K562 (cell line): ENCODE data around the gene SLC40A1. TPM values are rescaled to one million over a fixed set of nuclear protein-coding genes. Genes with fewer than 3 reads are reported as not detected.

ENCODE experiments used
- ASH1L ChIP-seq: fragments of 450-650 bp; IDR thresholded peaks from 2 replicates; pipeline ENCODE4 v1.6.1; 2018; ENCODE audit warnings: borderline replicate concordance, mild to moderate bottlenecking, low read depth; ENCODE audit not compliant: partially characterized antibody
- CBX3 ChIP-seq, 2 experiments: IDR thresholded peaks; 1 replicate in 1 of 2; 2 replicates in 1 of 2; pipeline ENCODE4 v1.6.1; 2012; ENCODE audit warnings: inconsistent platforms in 2 of 2, low read length in 2 of 2, borderline replicate concordance in 1 of 2, control low read depth in 1 of 2
- CBX8 ChIP-seq: fragments of 200-600 bp; sonication (generic); IDR thresholded peaks from 2 replicates; pipeline ENCODE4 v1.6.1; 2012; ENCODE audit warnings: borderline replicate concordance, mixed run types, low read depth, mild to moderate bottlenecking, moderate library complexity, mixed read lengths, low read length, control low read depth, inconsistent platforms; ENCODE audit not compliant: poor library complexity, severe bottlenecking; ENCODE audit errors: extremely low read depth
- CCAR2 ChIP-seq: fragments of 200-400 bp; formaldehyde crosslinking; IDR thresholded peaks from 2 replicates; pipeline ENCODE4 v1.6.1; 2017; ENCODE audit warnings: mild to moderate bottlenecking, low read depth, low read length
- COPS2 ChIP-seq: fragments of 450-650 bp; conservative IDR thresholded peaks from 2 replicates; pipeline ENCODE4 v1.6.1; 2016; ENCODE audit warnings: mild to moderate bottlenecking, moderate library complexity
- PCBP2 ChIP-seq: fragments of 200-400 bp; formaldehyde crosslinking; IDR thresholded peaks from 2 replicates; pipeline ENCODE4 v1.6.1; 2018; ENCODE audit warnings: low read length, low read depth, mild to moderate bottlenecking, moderate library complexity; ENCODE audit not compliant: poor library complexity, severe bottlenecking
- POLR2H ChIP-seq: IDR thresholded peaks from 2 replicates; pipeline ENCODE4 v1.6.1; 2016; ENCODE audit warnings: missing genetic modification characterization, low read depth, mild to moderate bottlenecking, control low read depth, missing compliant biosample characterization, moderate library complexity
- PREB ChIP-seq: sonication (generic); formaldehyde crosslinking; IDR thresholded peaks from 2 replicates; pipeline ENCODE4 v1.8.1; 2023; ENCODE audit warnings: mild to moderate bottlenecking, missing genetic modification reagents
- PYGO2 ChIP-seq: fragments of 450-650 bp; IDR thresholded peaks from 2 replicates; pipeline ENCODE4 v1.6.1; 2016; ENCODE audit warnings: mild to moderate bottlenecking, missing genetic modification characterization, moderate library complexity, missing compliant biosample characterization
- RERE ChIP-seq: sonication (generic); formaldehyde crosslinking; IDR thresholded peaks from 2 replicates; pipeline ENCODE4 v1.8.0; 2023; ENCODE audit warnings: missing genetic modification reagents, mild to moderate bottlenecking, borderline replicate concordance
- TGIF2 ChIP-seq: sonication (generic); formaldehyde crosslinking; IDR thresholded peaks from 2 replicates; pipeline ENCODE4 v1.8.1; 2022; ENCODE audit warnings: mild to moderate bottlenecking, missing genetic modification reagents, moderate library complexity
- ZNF263 ChIP-seq: sonication (generic); formaldehyde crosslinking; IDR thresholded peaks from 2 replicates; pipeline ENCODE4 v1.8.0; 2022; ENCODE audit warnings: mild to moderate bottlenecking, missing genetic modification reagents, borderline replicate concordance
- polyA plus RNA-seq, 8 experiments: library from polyadenylated mRNA; depleted of rRNA in 4 of 8; stranded (reverse) in 5 of 8; unstranded in 3 of 8; fragments of >200 nt; fragmentation: Nextera tagmentation in 2 of 8; fragmentation: Illumina TruSeq in 1 of 8; extraction: Ambion mirVana in 2 of 8; extraction: Trizol in 1 of 8; gene quantifications; 2 replicates each; pipeline versions ENCODE4 v1.2.1 to v1.2.3, GENCODE V29; 2011 to 2014; ENCODE audit warnings: inconsistent platforms in 1 of 8, missing spikeins in 1 of 8
- total RNA-seq, 7 experiments: library from RNA; depleted of rRNA in 6 of 7; stranded (reverse); fragments of >200 nt in 6 of 7; fragmentation: Illumina TruSeq in 2 of 7; extraction: Trizol in 2 of 7; gene quantifications; 2 replicates each; pipeline versions ENCODE4 v1.2.1 to v1.2.3, GENCODE V29; 2011 to 2021; ENCODE audit warnings: low replicate concordance in 1 of 7
- TF ChIP-seq, protein P1 (sequence below), 3 experiments: IDR thresholded peaks in 2 of 3; conservative IDR thresholded peaks in 1 of 3; 2 replicates each; pipeline ENCODE4 v1.5.1; 2011 to 2012; ENCODE audit warnings: low read length in 3 of 3, mild to moderate bottlenecking in 3 of 3, control low read depth in 2 of 3, improper control_type of control experiment in 1 of 3, inconsistent platforms in 1 of 3, low read depth in 1 of 3, mixed read lengths in 1 of 3, moderate library complexity in 1 of 3; ENCODE audit not compliant: insufficient read depth in 2 of 3
- TF ChIP-seq, protein P2 (sequence below): fragments of 250-450 bp; sonication (Bioruptor Pico); IDR thresholded peaks from 2 replicates; pipeline ENCODE4 v1.8.0; 2022; ENCODE audit warnings: inconsistent platforms, mild to moderate bottlenecking, moderate library complexity, borderline replicate concordance
- TF ChIP-seq, protein P3 (sequence below): fragments of 250-450 bp; sonication (Bioruptor Pico); IDR thresholded peaks from 2 replicates; pipeline ENCODE4 v1.4.0; 2020; ENCODE audit warnings: borderline replicate concordance

SLC40A1 gene
- total and polyA plus RNA-seq, 9 of the 15 experiments (the other 6 are each of a cell fraction or from before 2014, with no cell fraction given): 42.2 to 95.9 (median 54.9) TPM

GRCh38 chr2:189580241-189580651 is 340 bp downstream of the SLC40A1 start (continued):
- no peak for TF ChIP-seq PCBP2
- no peak for TF ChIP-seq ASH1L
- TF ChIP-seq CBX3 (IDR thresholded peaks at IDR 0.05; ENCODE audit: borderline replicate concordance in 1 of 2, low read length in 2 of 2): no peak
- TF ChIP-seq, protein P1, sequence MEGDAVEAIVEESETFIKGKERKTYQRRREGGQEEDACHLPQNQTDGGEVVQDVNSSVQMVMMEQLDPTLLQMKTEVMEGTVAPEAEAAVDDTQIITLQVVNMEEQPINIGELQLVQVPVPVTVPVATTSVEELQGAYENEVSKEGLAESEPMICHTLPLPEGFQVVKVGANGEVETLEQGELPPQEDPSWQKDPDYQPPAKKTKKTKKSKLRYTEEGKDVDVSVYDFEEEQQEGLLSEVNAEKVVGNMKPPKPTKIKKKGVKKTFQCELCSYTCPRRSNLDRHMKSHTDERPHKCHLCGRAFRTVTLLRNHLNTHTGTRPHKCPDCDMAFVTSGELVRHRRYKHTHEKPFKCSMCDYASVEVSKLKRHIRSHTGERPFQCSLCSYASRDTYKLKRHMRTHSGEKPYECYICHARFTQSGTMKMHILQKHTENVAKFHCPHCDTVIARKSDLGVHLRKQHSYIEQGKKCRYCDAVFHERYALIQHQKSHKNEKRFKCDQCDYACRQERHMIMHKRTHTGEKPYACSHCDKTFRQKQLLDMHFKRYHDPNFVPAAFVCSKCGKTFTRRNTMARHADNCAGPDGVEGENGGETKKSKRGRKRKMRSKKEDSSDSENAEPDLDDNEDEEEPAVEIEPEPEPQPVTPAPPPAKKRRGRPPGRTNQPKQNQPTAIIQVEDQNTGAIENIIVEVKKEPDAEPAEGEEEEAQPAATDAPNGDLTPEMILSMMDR (IDR thresholded peaks at IDR 0.05 in 2 of 3, conservative IDR thresholded peaks at IDR 0.05 in 1 of 3; ENCODE audit: insufficient read depth in 2 of 3, low read depth in 1 of 3, low read length in 3 of 3): no peak
- TF ChIP-seq, protein P2, sequence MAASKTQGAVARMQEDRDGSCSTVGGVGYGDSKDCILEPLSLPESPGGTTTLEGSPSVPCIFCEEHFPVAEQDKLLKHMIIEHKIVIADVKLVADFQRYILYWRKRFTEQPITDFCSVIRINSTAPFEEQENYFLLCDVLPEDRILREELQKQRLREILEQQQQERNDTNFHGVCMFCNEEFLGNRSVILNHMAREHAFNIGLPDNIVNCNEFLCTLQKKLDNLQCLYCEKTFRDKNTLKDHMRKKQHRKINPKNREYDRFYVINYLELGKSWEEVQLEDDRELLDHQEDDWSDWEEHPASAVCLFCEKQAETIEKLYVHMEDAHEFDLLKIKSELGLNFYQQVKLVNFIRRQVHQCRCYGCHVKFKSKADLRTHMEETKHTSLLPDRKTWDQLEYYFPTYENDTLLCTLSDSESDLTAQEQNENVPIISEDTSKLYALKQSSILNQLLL (CRISPR knock-in tag): no peak
- TF ChIP-seq, protein P3, sequence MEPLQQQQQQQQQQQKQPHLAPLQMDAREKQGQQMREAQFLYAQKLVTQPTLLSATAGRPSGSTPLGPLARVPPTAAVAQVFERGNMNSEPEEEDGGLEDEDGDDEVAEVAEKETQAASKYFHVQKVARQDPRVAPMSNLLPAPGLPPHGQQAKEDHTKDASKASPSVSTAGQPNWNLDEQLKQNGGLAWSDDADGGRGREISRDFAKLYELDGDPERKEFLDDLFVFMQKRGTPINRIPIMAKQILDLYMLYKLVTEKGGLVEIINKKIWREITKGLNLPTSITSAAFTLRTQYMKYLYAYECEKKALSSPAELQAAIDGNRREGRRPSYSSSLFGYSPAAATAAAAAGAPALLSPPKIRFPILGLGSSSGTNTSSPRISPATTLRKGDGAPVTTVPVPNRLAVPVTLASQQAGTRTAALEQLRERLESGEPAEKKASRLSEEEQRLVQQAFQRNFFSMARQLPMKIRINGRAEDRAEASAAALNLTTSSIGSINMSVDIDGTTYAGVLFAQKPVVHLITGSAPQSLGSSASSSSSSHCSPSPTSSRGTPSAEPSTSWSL (CRISPR knock-in tag): no peak
- no peak for TF ChIP-seq CBX8
- no peak for TF ChIP-seq ZNF263 (CRISPR knock-in tag)
- TF ChIP-seq TGIF2 (CRISPR knock-in tag): no peak
- TF ChIP-seq RERE (CRISPR knock-in tag): no peak
- no peak for TF ChIP-seq PYGO2 (tag)
- TF ChIP-seq COPS2: no peak
- TF ChIP-seq POLR2H (tag): no peak
- no peak for TF ChIP-seq CCAR2
- TF ChIP-seq PREB (CRISPR knock-in tag): no peak
